BJ (cell line): ENCODE data around the gene SLC25A46. TPM values are rescaled to one million over a fixed set of nuclear protein-coding genes. Genes with fewer than 3 reads are reported as not detected.

Experiments
- CTCF ChIA-PET: fragments of 350-600 bp; formaldehyde crosslinking; extraction: SDS; loops from one replicate; lab custom pipeline; 2021; ENCODE audit warnings: antibody characterized with exemption, inconsistent platforms; lab: Yijun Ruan, JAX
- POLR2A ChIA-PET: fragments of 300-600 bp; sonication (Branson Sonifier 250); formaldehyde crosslinking; extraction: SDS; loops from one replicate; lab custom pipeline; 2021; ENCODE audit warnings: antibody characterized with exemption; lab: Charles Lee
- DNase-seq: peaks from one replicate; pipeline ENCODE4 v3.0.0-alpha.2; 2011; ENCODE audit warnings: low read depth
- H3K27me3 ChIP-seq: 2 replicates; pipeline ENCODE4 v1.6.0; 2011; ENCODE audit warnings: low read length; ENCODE audit not compliant: control insufficient read depth, insufficient read depth
- H3K36me3 ChIP-seq: 2 replicates; pipeline ENCODE4 v1.5.1; 2011; ENCODE audit warnings: low read length; ENCODE audit not compliant: control insufficient read depth, insufficient read depth
- H3K4me3 ChIP-seq: 2 replicates; pipeline ENCODE4 v1.5.1; 2011; ENCODE audit warnings: low read depth, mild to moderate bottlenecking, control low read depth, low read length
- CTCF ChIP-seq: IDR thresholded peaks from 2 replicates; pipeline ENCODE4 v1.5.1; 2011; ENCODE audit warnings: low read depth, mild to moderate bottlenecking, control low read depth, inconsistent platforms, low read length, moderate library complexity; ENCODE audit not compliant: insufficient read depth
- polyA plus RNA-seq: library from polyadenylated mRNA; depleted of rRNA; stranded (reverse); fragments of >200 nt; gene quantifications from 2 replicates; pipeline ENCODE4 v1.2.3, GENCODE V29; 2011

The SLC25A46 gene
- polyA plus RNA-seq, 1 experiment: 17.5 TPM

GRCh38 chr5:110751902-110752762, 13.3 kb downstream of the SLC25A46 start:
- TF ChIP-seq CTCF: no peak
- CTCF ChIA-PET: interaction anchor here (1.9 kb wide), 1 partner anchor 312 kb away, joined by 4 read pairs; no protein-coding TSS in a partner anchor
- POLR2A ChIA-PET: no interaction called here
- no peaks in the 10 kb centered on the region for H3K27me3 ChIP-seq
- no peak for DNase-seq
- H3K4me3 ChIP-seq: no peak overlapping the region
- H3K36me3 ChIP-seq: no peaks in the 10 kb centered on the region; the same call in 1 of the 2 replicates

GRCh38 chr5:110752953-110753352, 14.1 kb downstream of the SLC25A46 start:
- no peak for DNase-seq
- TF ChIP-seq CTCF: no peak
- Histone ChIP-seq H3K36me3 (no peaks in the 10 kb centered on the region; the same call in 1 of the 2 replicates), H3K27me3 (no peaks in the 10 kb centered on the region), H3K4me3 (no peak overlapping the region)
- CTCF ChIA-PET: interaction anchor here (1.9 kb wide), 1 partner anchor 312 kb away, joined by 4 read pairs; no protein-coding TSS in a partner anchor
- POLR2A ChIA-PET: interaction anchor here (0.6 to 0.7 kb wide), 2 partner anchors 12 to 256 kb away, joined by 4 read pairs; no protein-coding TSS in a partner anchor

- no peak for TF ChIP-seq CTCF
- DNase-seq: no peak
- Histone ChIP-seq H3K4me3 (no peak overlapping the region), H3K36me3 (no peaks in the 10 kb centered on the region; the same call in 1 of the 2 replicates), H3K27me3 (no peaks in the 10 kb centered on the region)
- POLR2A ChIA-PET: interaction anchor here (0.6 kb wide), 1 partner anchor 256 kb away, joined by 4 read pairs; no protein-coding TSS in a partner anchor
- CTCF ChIA-PET: interaction anchor here (1.9 kb wide), 1 partner anchor 311 kb away, joined by 4 read pairs; no protein-coding TSS in a partner anchor
These were observed 14.8 kb downstream of the SLC25A46 start for GRCh38 chr5:110753600-110753999.

GRCh38 chr5:110754181-110754580, 15.4 kb downstream of the SLC25A46 start:
- CTCF ChIA-PET: no interaction called here
- TF ChIP-seq CTCF: no peak
- POLR2A ChIA-PET: no interaction called here
- Histone ChIP-seq H3K36me3 (no peaks in the 10 kb centered on the region; the same call in 1 of the 2 replicates), H3K27me3 (no peaks in the 10 kb centered on the region), H3K4me3 (no peak overlapping the region)
- DNase-seq: no peak

- POLR2A ChIA-PET: no interaction called here
- Histone ChIP-seq H3K4me3 (no peak overlapping the region), H3K36me3 (peaks cover 3% of the 10 kb centered on the region), H3K27me3 (no peaks in the 10 kb centered on the region)
- CTCF ChIA-PET: interaction anchor here (0.6 to 1.3 kb wide), 5 partner anchors 12 to 350 kb away, joined by 3 to 4 read pairs (median 3); no protein-coding TSS in a partner anchor
- peak; percentile 59 for TF ChIP-seq CTCF
- DNase-seq: no peak
These were observed 18.4 kb downstream of the SLC25A46 start for GRCh38 chr5:110757118-110757729.
